22Rv1 (cell line): ENCODE results near the gene APOM.

ENCODE experiments used
- H3K27ac ChIP-seq: fragments of 450-650 bp; 2 replicates; pipeline ENCODE4 v1.5.1; 2017
- CTCF ChIP-seq: fragments of 450-650 bp; IDR thresholded peaks from 2 replicates; pipeline ENCODE4 v1.5.1; 2017; ENCODE audit warnings: mild to moderate bottlenecking
- ZFX ChIP-seq: fragments of 450-650 bp; IDR thresholded peaks from 2 replicates; pipeline ENCODE4 v1.6.1; 2017; ENCODE audit warnings: antibody characterized with exemption, borderline replicate concordance

APOM gene

DNA sequence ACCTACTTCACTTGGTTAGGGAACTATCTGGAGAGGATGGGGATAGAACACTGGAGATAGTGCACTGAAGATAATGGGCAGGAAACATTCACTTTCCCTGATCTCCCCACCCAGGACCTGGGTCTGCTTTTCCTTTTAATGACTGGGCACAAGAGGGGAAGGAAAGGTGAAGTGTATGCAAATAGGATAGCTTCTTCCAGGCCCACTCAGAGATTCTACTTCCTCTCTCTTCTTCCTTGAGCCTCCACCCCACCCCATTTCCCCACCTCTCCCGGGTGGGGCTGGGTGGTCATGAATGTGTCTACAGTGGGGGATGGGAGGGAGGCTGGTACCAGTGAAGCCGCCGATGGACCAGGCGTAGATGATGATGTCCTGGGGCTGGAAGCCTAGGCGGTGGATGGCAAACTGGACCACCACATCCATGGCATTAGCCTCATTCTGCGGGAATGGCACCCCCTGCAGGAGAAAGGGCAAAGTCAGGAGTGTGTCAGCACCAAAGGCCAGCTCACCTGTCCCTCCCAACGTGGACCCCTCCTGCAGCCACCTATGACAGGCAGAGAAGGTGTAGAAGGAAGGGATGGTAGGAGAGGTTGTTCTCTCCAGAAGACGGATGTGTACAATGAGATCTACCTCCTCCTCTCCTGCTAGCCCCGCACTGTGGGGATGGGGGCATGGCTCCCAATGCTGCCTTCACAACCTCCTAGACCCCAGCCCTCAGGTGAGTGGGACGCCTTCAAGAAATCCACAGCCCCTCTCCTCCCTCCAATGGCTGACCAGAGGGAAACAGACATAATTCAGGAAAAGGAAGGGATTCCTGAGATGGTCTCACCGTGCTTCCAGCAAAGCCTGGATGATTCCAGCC, 33.8 kb downstream of the APOM start:
- TF ChIP-seq ZFX (no peak), CTCF (peak; percentile 66)
- H3K27ac ChIP-seq, result no peak overlapping the region

DNA sequence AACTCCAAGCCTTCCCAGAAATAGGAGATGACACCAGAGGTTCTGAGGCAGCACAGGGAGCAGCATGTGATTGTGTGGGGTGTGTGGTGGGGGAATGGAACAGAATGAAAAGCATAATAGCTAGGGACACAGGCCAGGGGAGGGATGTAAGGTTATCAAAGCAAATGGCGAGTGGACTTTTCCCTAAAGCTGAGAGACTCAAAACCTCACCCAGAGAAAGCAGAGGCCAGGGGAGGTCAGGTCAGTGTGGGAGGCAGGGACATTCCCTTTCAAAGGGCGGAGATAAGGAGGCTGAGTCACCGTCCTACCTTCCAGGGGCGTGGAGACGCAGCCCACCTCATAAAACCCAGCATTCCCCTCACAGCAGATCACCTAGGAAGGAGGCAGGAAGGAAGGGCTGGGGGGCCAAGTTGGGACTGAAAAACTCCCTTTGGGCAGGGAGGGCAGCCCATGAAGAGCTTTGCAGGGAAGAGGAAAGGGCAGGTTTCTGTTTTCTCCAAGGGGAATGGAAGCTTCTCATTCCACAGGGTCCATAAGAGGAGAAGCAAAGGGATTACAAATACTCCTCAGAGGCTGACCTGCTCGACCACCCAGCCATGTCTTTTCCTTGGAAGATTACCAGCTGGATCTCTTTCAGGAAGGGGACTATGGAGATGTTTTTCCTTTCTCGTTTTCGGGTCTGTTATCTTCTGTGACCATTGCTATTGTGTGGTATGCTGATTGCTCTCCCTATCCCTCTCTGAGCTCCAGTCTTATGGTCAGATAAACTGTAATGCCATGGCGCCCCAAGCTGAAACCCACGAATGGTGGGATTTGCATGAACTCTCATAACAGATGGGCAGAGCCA, 34.8 kb downstream of the APOM start:
- TF ChIP-seq ZFX (no peak), CTCF (no peak)
- H3K27ac ChIP-seq, result no peak overlapping the region

DNA sequence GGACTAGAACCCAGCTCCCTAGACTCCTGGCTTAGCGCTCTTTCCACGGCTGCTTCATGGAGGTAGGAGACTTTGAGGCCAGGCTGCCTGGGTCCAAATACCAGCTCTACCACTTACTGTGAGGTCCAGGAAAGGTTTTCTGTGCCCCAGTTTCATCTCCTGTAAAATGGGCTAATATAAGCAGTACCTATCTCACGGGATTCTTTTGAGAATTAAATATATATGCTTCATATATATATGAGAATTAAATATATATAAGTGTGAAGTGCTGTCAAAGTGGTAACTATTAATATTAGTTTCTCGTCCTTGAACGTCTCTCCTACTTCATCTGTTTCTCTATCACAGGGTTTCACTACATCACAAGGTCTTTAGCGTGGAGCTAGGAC, 35.4 kb downstream of the APOM start:
- no peak overlapping the region for H3K27ac ChIP-seq
- TF ChIP-seq ZFX (no peak), CTCF (no peak)

- no peak overlapping the region for H3K27ac ChIP-seq
- TF ChIP-seq CTCF (no peak), ZFX (no peak)
These were observed 35.9 kb downstream of the APOM start for GRCh38 chr6:31691564-31692108.

DNA sequence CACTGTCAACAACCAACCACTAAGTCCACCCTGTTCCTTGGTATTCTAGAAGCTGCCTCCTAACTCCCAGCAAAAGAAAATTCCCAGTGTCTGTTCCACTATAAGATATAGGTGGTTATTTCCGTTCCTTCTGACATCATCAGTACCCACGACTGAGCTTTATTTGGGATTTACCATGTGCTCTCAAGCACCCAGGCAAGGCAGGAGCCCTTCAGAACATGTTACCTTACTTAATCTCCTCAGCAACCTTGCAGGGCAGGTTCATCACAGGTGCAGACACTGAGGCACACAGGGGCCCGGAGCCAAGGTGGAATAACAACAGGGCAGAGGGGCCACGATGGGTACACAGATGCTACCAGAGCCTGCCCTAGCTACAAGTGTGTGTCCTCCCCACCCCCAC, 36.7 kb downstream of the APOM start:
- no peak overlapping the region for H3K27ac ChIP-seq
- TF ChIP-seq CTCF (no peak), ZFX (no peak)

GRCh38 chr6:31692886-31693285, 37.2 kb downstream of the APOM start:
- H3K27ac ChIP-seq, result no peak overlapping the region
- TF ChIP-seq ZFX, result no peak

GRCh38 chr6:31693535-31693934, 37.8 kb downstream of the APOM start:
- no peak for TF ChIP-seq CTCF
- TF ChIP-seq ZFX, result no peak
- H3K27ac ChIP-seq, result no peak overlapping the region
